Naive thymus-derived CD4-positive, alpha-beta T cell (primary cell): Measurements from ENCODE around the gene TIMD4. TPM values are rescaled to one million over a fixed set of nuclear protein-coding genes. Genes with fewer than 3 reads are reported as not detected.
"Not testable (repeated sequence)": the region's sequence is repeated elsewhere in the genome, so short reads cannot be mapped to it uniquely, and the experiment has no call there.

Source experiments
- ATAC-seq: fragments of 150-1000 bp; cut with Tn5 transposase; 2 replicates; pipeline ENCODE4 v1.10.0; 2021; ENCODE audit warnings: mild to moderate bottlenecking, moderate library complexity
- CTCF ChIA-PET: fragments of 350-600 bp; sonication (Branson Sonifier 250); formaldehyde crosslinking; loops from one replicate; lab custom pipeline; 2021; ENCODE audit warnings: antibody characterized with exemption; lab: Charles Lee
- POLR2A ChIA-PET: fragments of 350-600 bp; sonication (Branson Sonifier 250); formaldehyde crosslinking; loops from one replicate; lab custom pipeline; 2021; ENCODE audit warnings: antibody characterized with exemption, inconsistent platforms; lab: Charles Lee
- DNase-seq, 9 donors: peaks; one replicate each; pipeline versions ENCODE4 v3.0.0 to v3.0.0-alpha.2; 2020 to 2022; ENCODE audit warnings: mixed read lengths in 1 of 9
- H3K27ac ChIP-seq: one replicate; pipeline ENCODE4 v1.7.0; 2013; ENCODE audit warnings: mild to moderate bottlenecking, low read depth, low read length, moderate library complexity
- H3K27me3 ChIP-seq, 2 donors: one replicate each; pipeline ENCODE4 v1.7.0; 2013; ENCODE audit warnings: low read length in 2 of 2, mild to moderate bottlenecking in 2 of 2, moderate library complexity in 2 of 2; ENCODE audit not compliant: control insufficient read depth in 2 of 2, insufficient read depth in 2 of 2
- H3K36me3 ChIP-seq, 3 experiments: 1 replicate in 2 of 3; 2 replicates in 1 of 3; pipeline ENCODE4 v1.7.0; 2013; ENCODE audit warnings: low read length in 3 of 3, mild to moderate bottlenecking in 3 of 3, moderate library complexity in 1 of 3; ENCODE audit not compliant: insufficient read depth in 3 of 3, control insufficient read depth in 2 of 3
- H3K4me1 ChIP-seq, 2 donors: one replicate each; pipeline ENCODE4 v1.7.0; 2013; ENCODE audit warnings: low read length in 2 of 2, mild to moderate bottlenecking in 2 of 2, moderate library complexity in 1 of 2; ENCODE audit not compliant: control insufficient read depth in 2 of 2, insufficient read depth in 2 of 2
- H3K4me3 ChIP-seq: 2 replicates; pipeline ENCODE4 v1.7.0; 2013; ENCODE audit warnings: mild to moderate bottlenecking, low read length
- H3K9me3 ChIP-seq, 3 experiments: 1 replicate in 2 of 3; 2 replicates in 1 of 3; pipeline ENCODE4 v1.7.0; 2013; ENCODE audit warnings: low read length in 3 of 3; ENCODE audit not compliant: control insufficient read depth in 2 of 3
- H3K27ac Mint-ChIP-seq, 9 donors: one replicate each; pipeline ENCODE4 v1.8.0; 2020 to 2022; ENCODE audit warnings: mixed read lengths in 9 of 9, mild to moderate bottlenecking in 8 of 9, moderate library complexity in 5 of 9, inconsistent platforms in 2 of 9
- H3K27me3 Mint-ChIP-seq, 5 donors: one replicate each; pipeline ENCODE4 v1.8.0; 2021 to 2022; ENCODE audit warnings: mixed read lengths in 5 of 5, mild to moderate bottlenecking in 1 of 5
- H3K36me3 Mint-ChIP-seq, 5 donors: one replicate each; pipeline ENCODE4 v1.8.0; 2020 to 2022; ENCODE audit warnings: mixed read lengths in 5 of 5, mild to moderate bottlenecking in 3 of 5, inconsistent platforms in 1 of 5
- H3K4me1 Mint-ChIP-seq, 7 donors: one replicate each; pipeline ENCODE4 v1.8.0; 2020 to 2022; ENCODE audit warnings: mixed read lengths in 7 of 7, mild to moderate bottlenecking in 3 of 7, inconsistent platforms in 1 of 7
- H3K4me3 Mint-ChIP-seq, 10 donors: one replicate each; pipeline ENCODE4 v1.8.0; 2020 to 2022; ENCODE audit warnings: mild to moderate bottlenecking in 10 of 10, mixed read lengths in 10 of 10, moderate library complexity in 6 of 10, inconsistent platforms in 2 of 10
- H3K9me3 Mint-ChIP-seq, 11 donors: one replicate each; pipeline ENCODE4 v1.8.0; 2020 to 2022; ENCODE audit warnings: mixed read lengths in 11 of 11, mild to moderate bottlenecking in 4 of 11, inconsistent platforms in 1 of 11, moderate library complexity in 1 of 11
- intact Hi-C, 2 donors: fragments of 100-400 bp; cut with micrococcal nuclease; formaldehyde crosslinking; loops; one replicate each; pipeline ENCODE4 v1.15.1; 2023
- polyA plus RNA-seq, 2 donors: library from polyadenylated mRNA; unstranded; fragments of 300-500 nt; fragmentation: Illumina TruSeq; gene quantifications; one replicate each; pipeline ENCODE4 v1.2.3, GENCODE V29; 2021
- total RNA-seq, 6 experiments: library from RNA in 5 of 6; stranded (reverse) in 5 of 6; gene quantifications; 1 replicate in 5 of 6; 2 replicates in 1 of 6; pipeline ENCODE4 v1.2.3 and lab custom pipeline; 2021 to 2026

TIMD4 gene
- total and polyA plus RNA-seq, 7 experiments from 2014 or later = 1.6 to 31.1 (median 8.5) TPM

DNA sequence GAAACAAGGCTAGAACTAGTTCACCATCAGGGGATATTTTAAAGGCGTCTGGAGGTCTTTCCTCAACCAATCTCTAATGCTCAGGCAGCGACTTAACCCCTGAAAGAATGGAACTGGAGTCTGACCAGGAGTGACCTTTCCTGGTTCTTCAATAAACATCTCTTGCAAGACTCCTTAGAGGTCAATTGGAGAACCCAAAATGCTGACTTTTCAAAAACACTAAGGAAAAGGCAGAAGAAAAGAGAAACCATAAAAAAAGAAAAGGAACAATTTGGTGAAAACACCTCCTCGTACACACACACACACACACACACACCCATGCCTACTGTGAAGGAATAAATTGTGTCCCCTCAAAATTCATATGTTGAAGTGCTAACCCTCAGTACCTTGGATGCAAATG, 12.3 kb downstream of the TIMD4 start:
- no peak overlapping the region for H3K27ac Mint-ChIP-seq
- Histone ChIP-seq H3K4me1 (no peaks in the 10 kb centered on the region), H3K9me3 (no peaks in the 10 kb centered on the region), H3K27ac (no peak overlapping the region), H3K27me3 (no peaks in the 10 kb centered on the region), H3K36me3 (peaks cover 0 to 13% (median 0%) of the 10 kb centered on the region in 3 experiments), H3K4me3 (no peak overlapping the region)
- peaks cover 0 to 37% (median 5%) of the 10 kb centered on the region in 7 donors for H3K4me1 Mint-ChIP-seq
- no peak for DNase-seq
- H3K9me3 Mint-ChIP-seq = peaks cover 0 to 17% (median 0%) of the 10 kb centered on the region in 11 donors
- peaks cover 32 to 64% (median 55%) of the 10 kb centered on the region in 5 donors for H3K36me3 Mint-ChIP-seq
- no peak overlapping the region for H3K4me3 Mint-ChIP-seq
- intact Hi-C loops = no loop called here
- CTCF ChIA-PET = no interaction called here
- H3K27me3 Mint-ChIP-seq = no peaks in the 10 kb centered on the region
- POLR2A ChIA-PET = no interaction called here
- no peak for ATAC-seq

DNA sequence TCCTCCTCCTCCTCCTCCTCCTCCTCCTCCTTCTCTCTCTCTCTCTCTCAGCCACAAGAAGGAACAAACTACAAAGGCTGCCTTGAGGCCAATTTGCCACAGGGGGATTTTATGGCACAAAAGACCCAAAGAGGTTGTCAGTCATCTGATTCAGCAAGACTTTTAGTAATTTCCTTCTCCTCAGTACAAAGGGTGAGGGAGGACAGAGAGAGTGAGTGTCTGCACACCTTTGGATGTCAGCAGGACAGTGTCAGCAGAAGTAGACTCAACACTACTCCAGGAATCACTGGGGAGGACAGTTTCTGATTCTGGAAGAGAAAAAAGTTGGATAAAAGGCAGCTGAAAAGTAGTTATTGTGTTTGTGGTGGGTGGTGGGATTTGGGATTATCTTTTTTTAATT, 13.6 kb downstream of the TIMD4 start:
- Histone ChIP-seq H3K27me3 (no peaks in the 10 kb centered on the region), H3K36me3 (peaks cover 0 to 13% (median 0%) of the 10 kb centered on the region in 3 experiments), H3K4me3 (no peak overlapping the region), H3K9me3 (no peaks in the 10 kb centered on the region), H3K27ac (no peak overlapping the region), H3K4me1 (no peaks in the 10 kb centered on the region)
- H3K27ac Mint-ChIP-seq = peak overlapping the region in 3 of 9 donors; percentile 8 to 76 (median 68)
- ATAC-seq = no peak
- peaks cover 35 to 73% (median 59%) of the 10 kb centered on the region in 5 donors for H3K36me3 Mint-ChIP-seq
- intact Hi-C loops = no loop called here
- peak overlapping the region in 1 of 10 donors; percentile 31 for H3K4me3 Mint-ChIP-seq
- H3K27me3 Mint-ChIP-seq = no peaks in the 10 kb centered on the region
- ChIA-PET CTCF (no interaction called here), POLR2A (interaction anchor here (0.6 kb wide), 1 partner anchor 241 kb away, joined by 3 read pairs; no protein-coding TSS in a partner anchor)
- peaks cover 0 to 44% (median 5%) of the 10 kb centered on the region in 7 donors for H3K4me1 Mint-ChIP-seq
- H3K9me3 Mint-ChIP-seq = peaks cover 0 to 22% (median 0%) of the 10 kb centered on the region in 11 donors
- DNase-seq = no peak

DNA sequence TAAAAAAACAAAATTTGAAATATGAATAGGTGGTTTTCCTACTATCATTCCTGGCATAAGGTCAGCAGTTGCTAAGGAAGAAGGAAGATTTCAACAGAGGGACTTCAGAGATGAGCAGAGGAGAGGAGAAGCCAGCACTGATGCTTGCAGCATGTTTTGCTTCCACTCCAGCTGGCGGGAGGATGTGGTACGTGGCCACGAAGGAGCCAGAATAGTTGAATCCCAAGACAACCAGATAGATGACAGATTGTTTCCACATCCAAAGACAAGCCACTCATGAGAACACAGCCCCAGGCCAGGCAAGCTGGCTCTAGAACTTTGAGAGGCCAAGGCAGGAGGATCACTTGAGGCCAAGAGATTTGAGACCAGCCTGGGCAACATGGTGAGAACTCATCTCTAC, 15.1 kb downstream of the TIMD4 start:
- peaks cover 30 to 68% (median 56%) of the 10 kb centered on the region in 5 donors for H3K36me3 Mint-ChIP-seq
- no peak for ATAC-seq
- peaks cover 0 to 52% (median 6%) of the 10 kb centered on the region in 7 donors for H3K4me1 Mint-ChIP-seq
- H3K4me3 Mint-ChIP-seq = peak overlapping the region in 1 of 10 donors; percentile 55
- no peaks in the 10 kb centered on the region for H3K27me3 ChIP-seq
- H3K27ac ChIP-seq = no peak overlapping the region
- H3K4me1 ChIP-seq = no peaks in the 10 kb centered on the region
- peak overlapping the region in 1 of 9 donors; percentile 72 for H3K27ac Mint-ChIP-seq
- H3K9me3 Mint-ChIP-seq = peaks cover 0 to 22% (median 0%) of the 10 kb centered on the region in 11 donors
- H3K36me3 ChIP-seq = peaks cover 0 to 13% (median 0%) of the 10 kb centered on the region in 3 experiments
- CTCF ChIA-PET = interaction anchor here (0.8 kb wide), 1 partner anchor 28 kb away, joined by 3 read pairs; no protein-coding TSS in a partner anchor
- POLR2A ChIA-PET = no interaction called here
- H3K9me3 ChIP-seq = no peaks in the 10 kb centered on the region
- peak in 1 of 9 donors; percentile 40 for DNase-seq
- H3K27me3 Mint-ChIP-seq = no peaks in the 10 kb centered on the region
- intact Hi-C loops = no loop called here
- H3K4me3 ChIP-seq = no peak overlapping the region

DNA sequence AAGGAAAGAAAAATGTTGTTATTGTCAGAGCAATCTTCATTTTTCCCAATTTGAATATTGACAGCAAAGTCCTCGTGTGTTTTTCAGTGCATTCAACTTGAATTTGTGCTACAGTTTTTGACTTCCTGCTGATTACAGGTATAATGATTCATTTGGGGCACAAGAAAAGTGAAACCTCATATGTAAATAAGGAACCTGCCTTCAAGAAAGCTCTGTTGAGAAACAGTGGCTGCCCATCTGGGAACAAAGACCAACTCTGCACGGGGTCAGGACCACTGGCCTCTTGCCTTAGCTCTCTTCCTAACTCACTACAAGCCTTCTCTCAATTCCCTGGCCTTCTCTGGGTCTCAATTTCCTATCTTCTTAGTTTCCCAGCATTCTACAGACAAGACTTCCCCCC, 21.0 kb downstream of the TIMD4 start:
- peaks cover 0 to 27% (median 3%) of the 10 kb centered on the region in 11 donors for H3K9me3 Mint-ChIP-seq
- CTCF ChIA-PET = interaction anchor here (0.6 to 2.4 kb wide), 2 partner anchors 190 to 242 kb away, joined by 3 to 7 read pairs; no protein-coding TSS in a partner anchor
- Histone ChIP-seq H3K36me3 (no peaks in the 10 kb centered on the region), H3K9me3 (no peaks in the 10 kb centered on the region), H3K4me3 (no peak overlapping the region), H3K27ac (peak overlapping the region; percentile 7), H3K27me3 (no peaks in the 10 kb centered on the region), H3K4me1 (peaks cover 0 to 13% of the 10 kb centered on the region in 2 donors)
- H3K27me3 Mint-ChIP-seq = no peaks in the 10 kb centered on the region
- intact Hi-C loops = no loop called here
- DNase-seq (no peak), ATAC-seq (no peak)
- peaks cover 6 to 51% (median 24%) of the 10 kb centered on the region in 5 donors for H3K36me3 Mint-ChIP-seq
- peak overlapping the region; percentile 29 to 93 (median 74) for H3K27ac Mint-ChIP-seq
- peak overlapping the region in 8 of 10 donors; percentile 12 to 71 (median 46) for H3K4me3 Mint-ChIP-seq
- POLR2A ChIA-PET = no interaction called here
- peaks cover 0 to 59% (median 19%) of the 10 kb centered on the region in 7 donors for H3K4me1 Mint-ChIP-seq

DNA sequence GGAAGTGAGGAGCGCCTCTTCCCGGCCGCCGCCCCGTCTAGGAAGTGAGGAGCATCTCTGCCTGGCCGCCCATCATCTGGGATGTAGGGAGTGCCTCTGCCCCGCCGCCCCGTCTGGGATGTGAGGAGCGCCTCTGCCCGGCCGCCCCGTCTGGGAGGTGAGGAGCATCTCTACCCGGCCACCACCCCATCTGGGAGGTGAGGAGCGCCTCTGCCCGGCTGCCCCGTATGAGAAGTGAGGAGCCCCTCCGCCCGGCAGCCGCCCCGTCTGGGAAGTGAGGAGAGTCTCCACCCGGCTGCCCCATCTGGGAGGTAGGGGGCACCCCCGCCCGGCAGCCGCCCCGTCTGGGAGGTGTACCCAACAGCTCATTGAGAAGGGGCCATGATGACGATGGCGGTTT, 22.6 kb downstream of the TIMD4 start:
- intact Hi-C loops, ATAC-seq, CTCF ChIA-PET, DNase-seq, H3K9me3 ChIP-seq, H3K27me3 ChIP-seq, POLR2A ChIA-PET, H3K4me3 Mint-ChIP-seq, H3K27ac Mint-ChIP-seq, H3K27ac ChIP-seq, H3K27me3 Mint-ChIP-seq, H3K4me3 ChIP-seq, H3K36me3 ChIP-seq: not testable (repeated sequence)
- Mint-ChIP-seq H3K9me3 (peaks cover 0 to 27% (median 3%) of the 10 kb centered on the region in 11 donors), H3K36me3 (peaks cover 3 to 46% (median 16%) of the 10 kb centered on the region in 5 donors), H3K4me1 (peaks cover 0 to 63% (median 19%) of the 10 kb centered on the region in 7 donors)
- peaks cover 0 to 13% of the 10 kb centered on the region in 2 donors for H3K4me1 ChIP-seq

DNA sequence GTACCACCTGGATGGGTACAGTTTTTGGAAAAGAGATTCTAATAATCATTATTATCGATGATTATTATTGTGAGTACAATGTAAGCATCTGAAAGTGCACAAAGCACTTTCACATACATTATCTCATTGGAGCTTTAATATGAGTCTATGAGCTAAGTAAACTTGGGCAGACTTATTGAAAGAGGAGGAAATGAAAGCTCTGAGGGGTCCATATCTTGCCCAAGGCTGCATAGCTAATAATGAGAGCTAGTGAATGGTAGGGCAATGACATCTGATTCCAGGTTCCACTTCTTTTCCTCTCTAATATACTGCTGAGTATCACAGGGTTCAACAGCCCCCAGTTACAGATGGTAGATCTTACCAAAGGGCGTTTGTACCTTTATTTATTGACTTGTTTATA, 26.1 kb downstream of the TIMD4 start:
- intact Hi-C loops = loop anchor here in 1 of 2 donors (5.0 to 10.0 kb wide), 6 partner anchors 270 to 1992 kb away; partner anchors contain the start of gene MRPL22
- Mint-ChIP-seq H3K4me3 (no peak overlapping the region), H3K9me3 (peaks cover 0 to 23% (median 3%) of the 10 kb centered on the region in 11 donors), H3K4me1 (peaks cover 2 to 73% (median 32%) of the 10 kb centered on the region in 7 donors), H3K36me3 (peaks cover 0 to 38% (median 11%) of the 10 kb centered on the region in 5 donors), H3K27ac (peak overlapping the region in 1 of 9 donors; percentile 42), H3K27me3 (no peaks in the 10 kb centered on the region)
- ATAC-seq (no peak), DNase-seq (no peak)
- H3K4me1 ChIP-seq = peaks cover 3 to 12% of the 10 kb centered on the region in 2 donors
- H3K9me3 ChIP-seq = no peaks in the 10 kb centered on the region
- ChIA-PET POLR2A (no interaction called here), CTCF (interaction anchor here (0.7 to 0.8 kb wide), 2 partner anchors 44 to 247 kb away, joined by 3 read pairs; no protein-coding TSS in a partner anchor)
- H3K27ac ChIP-seq = no peak overlapping the region
- no peaks in the 10 kb centered on the region for H3K36me3 ChIP-seq
- no peaks in the 10 kb centered on the region for H3K27me3 ChIP-seq
- no peak overlapping the region for H3K4me3 ChIP-seq
